SU-DHL-6 (cell line): Measurements from ENCODE around the gene SSR3.

Experiments
- H2AFZ ChIP-seq: fragments of 200-600 bp; sonication (generic); 2 replicates; pipeline ENCODE4 v1.6.1; 2014; ENCODE audit warnings: low read depth, mild to moderate bottlenecking, moderate library complexity, mixed read lengths, antibody characterized with exemption, low read length; ENCODE audit not compliant: severe bottlenecking
- H3F3A ChIP-seq: fragments of 200-600 bp; shearing (Covaris generic); 2 replicates; pipeline ENCODE4 v1.6.0; 2016; ENCODE audit warnings: antibody characterized with exemption, mild to moderate bottlenecking; ENCODE audit not compliant: insufficient read depth
- H3K27ac ChIP-seq: fragments of 200-600 bp; sonication (generic); 2 replicates; pipeline ENCODE4 v1.5.1; 2016; ENCODE audit warnings: low read depth, mild to moderate bottlenecking, low read length, moderate library complexity, mixed read lengths
- H3K27me3 ChIP-seq: fragments of 200-600 bp; sonication (generic), shearing (Covaris generic); 2 replicates; pipeline ENCODE4 v1.6.0; 2014; ENCODE audit warnings: mild to moderate bottlenecking, low read length
- H3K36me3 ChIP-seq: fragments of 200-600 bp; sonication (generic); 2 replicates; pipeline ENCODE4 v1.6.1; 2014; ENCODE audit warnings: mild to moderate bottlenecking, low read length, mixed read lengths
- H3K4me2 ChIP-seq: fragments of 300-600, 200-600 bp; shearing (Covaris generic), sonication (generic); 2 replicates; pipeline ENCODE4 v1.6.0; 2014; ENCODE audit warnings: low read length, low read depth, mild to moderate bottlenecking; ENCODE audit not compliant: poor library complexity, severe bottlenecking
- H3K4me3 ChIP-seq: fragments of 200-600 bp; sonication (generic); 2 replicates; pipeline ENCODE4 v1.5.1; 2014; ENCODE audit warnings: antibody characterized with exemption, low read length, mild to moderate bottlenecking, mixed read lengths; ENCODE audit not compliant: insufficient read depth, poor library complexity, severe bottlenecking
- H3K79me2 ChIP-seq: fragments of 200-600 bp; sonication (generic); 2 replicates; pipeline ENCODE4 v1.6.1; 2014; ENCODE audit warnings: mild to moderate bottlenecking, low read length, moderate library complexity; ENCODE audit not compliant: insufficient read depth
- H3K9ac ChIP-seq: fragments of 200-600 bp; sonication (generic); 2 replicates; pipeline ENCODE4 v1.7.0; 2014; ENCODE audit warnings: mild to moderate bottlenecking, low read length
- H3K9me2 ChIP-seq: fragments of 200-600 bp; sonication (generic); replicated peaks from 2 replicates; pipeline ENCODE4 v1.6.1; 2014; ENCODE audit warnings: low read length; ENCODE audit not compliant: insufficient read depth
- H3K9me3 ChIP-seq: fragments of 200-600 bp; sonication (generic); 2 replicates; pipeline ENCODE4 v1.6.1; 2014; ENCODE audit warnings: low read length, mixed read lengths; ENCODE audit not compliant: insufficient read depth
- H4K20me1 ChIP-seq: fragments of 200-600 bp; sonication (generic); 2 replicates; pipeline ENCODE4 v1.6.1; 2014; ENCODE audit warnings: low read depth, mild to moderate bottlenecking, antibody characterized with exemption, low read length, moderate library complexity, mixed read lengths
- CTCF ChIP-seq: fragments of 200-600 bp; sonication (generic); IDR thresholded peaks from one replicate; pipeline ENCODE4 v1.5.1; 2017; ENCODE audit warnings: antibody characterized with exemption, mild to moderate bottlenecking, low read length, moderate library complexity; ENCODE audit not compliant: insufficient read depth, poor library complexity, severe bottlenecking
- EZH2phosphoT487 ChIP-seq: fragments of 200-600 bp; sonication (generic), shearing (Covaris generic); conservative IDR thresholded peaks from 2 replicates; pipeline ENCODE4 v1.6.1; 2018; ENCODE audit warnings: mild to moderate bottlenecking, antibody characterized with exemption, low read length, moderate library complexity, mixed read lengths

SSR3 gene

DNA sequence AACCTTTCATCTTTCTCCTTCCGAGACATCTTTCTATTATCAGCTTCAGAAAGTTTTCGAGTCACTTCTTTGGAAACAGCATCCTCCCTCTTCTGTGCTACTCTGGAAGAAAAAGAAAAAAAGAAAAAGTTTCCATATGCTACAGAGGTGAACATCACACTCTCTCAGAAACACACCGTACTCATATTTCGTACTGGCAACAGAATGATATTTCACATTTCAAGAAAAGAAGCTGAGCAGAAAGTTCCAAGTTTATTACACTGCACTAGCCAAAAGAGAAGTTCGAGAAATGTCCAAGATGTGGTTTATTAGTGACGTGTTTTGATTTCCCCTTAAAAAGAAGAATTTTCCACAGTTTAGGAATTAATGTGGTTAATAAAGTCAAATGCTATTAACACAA is 6.0 kb downstream of the SSR3 start:
- H3K9ac ChIP-seq: no peak overlapping the region
- no peak overlapping the region for H2AFZ ChIP-seq
- no peaks in the 10 kb centered on the region for H3K27me3 ChIP-seq
- no peak for TF ChIP-seq EZH2phosphoT487
- TF ChIP-seq CTCF: no peak
- no peaks in the 10 kb centered on the region for H3K9me3 ChIP-seq
- no peak overlapping the region for H3K4me3 ChIP-seq
- peaks cover 47% of the 10 kb centered on the region for H3K36me3 ChIP-seq
- H3K4me2 ChIP-seq: no peak overlapping the region
- no peak overlapping the region for H3K27ac ChIP-seq
- H3K9me2 ChIP-seq: no peaks in the 10 kb centered on the region
- no peaks in the 10 kb centered on the region; the same call in none of the 2 replicates for H3F3A ChIP-seq
- peaks cover 7% of the 10 kb centered on the region; the same call in 1 of the 2 replicates for H4K20me1 ChIP-seq
- H3K79me2 ChIP-seq: peaks cover 53% of the 10 kb centered on the region

GRCh38 chr3:156548041-156548687 is 6.8 kb downstream of the SSR3 start:
- H2AFZ ChIP-seq: no peak overlapping the region
- H3K9me2 ChIP-seq: no peaks in the 10 kb centered on the region
- TF ChIP-seq EZH2phosphoT487: no peak
- TF ChIP-seq CTCF: no peak
- H3K9ac ChIP-seq: no peak overlapping the region
- peaks cover 46% of the 10 kb centered on the region for H3K79me2 ChIP-seq
- H3K27me3 ChIP-seq: no peaks in the 10 kb centered on the region
- H3K27ac ChIP-seq: no peak overlapping the region
- no peak overlapping the region for H3K4me3 ChIP-seq
- H4K20me1 ChIP-seq: 0 out of 2 replicates have a peak, but pooled peaks cover 7% of the 10 kb centered on the region
- H3K9me3 ChIP-seq: no peaks in the 10 kb centered on the region
- H3K4me2 ChIP-seq: no peak overlapping the region
- peaks cover 42% of the 10 kb centered on the region for H3K36me3 ChIP-seq
- H3F3A ChIP-seq: no peaks in the 10 kb centered on the region; the same call in none of the 2 replicates

DNA sequence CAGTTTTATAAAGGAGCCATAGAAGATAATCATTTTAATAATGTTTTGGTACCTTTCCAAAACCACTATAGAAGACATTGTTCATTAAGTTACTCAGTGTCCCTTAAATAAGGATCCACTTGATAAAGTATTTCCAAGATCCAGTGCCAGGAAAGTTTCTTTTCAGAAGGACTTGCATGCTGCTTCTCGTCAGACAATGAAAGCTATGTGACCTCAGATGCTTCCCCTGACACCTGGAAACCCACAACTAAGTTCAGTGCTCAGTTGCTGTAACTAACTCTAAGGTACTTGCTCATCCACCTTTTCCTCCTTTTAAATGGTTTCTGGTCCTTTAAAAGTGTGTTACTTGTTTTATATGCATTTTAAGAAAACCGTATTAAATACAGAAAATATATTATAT is 7.3 kb downstream of the SSR3 start:
- Histone ChIP-seq H3K9me3 (no peaks in the 10 kb centered on the region), H3K4me2 (no peak overlapping the region), H3F3A (no peaks in the 10 kb centered on the region; the same call in none of the 2 replicates), H3K9me2 (no peaks in the 10 kb centered on the region), H4K20me1 (0 out of 2 replicates have a peak, but pooled peaks cover 7% of the 10 kb centered on the region), H3K27ac (no peak overlapping the region), H3K9ac (no peak overlapping the region), H3K36me3 (peaks cover 36% of the 10 kb centered on the region), H3K27me3 (no peaks in the 10 kb centered on the region), H3K4me3 (no peak overlapping the region), H3K79me2 (peaks cover 40% of the 10 kb centered on the region), H2AFZ (no peak overlapping the region)
- TF ChIP-seq EZH2phosphoT487 (no peak), CTCF (no peak)
